ENCODE measurements around the gene ADAMTSL3. TPM values are rescaled to one million over a fixed set of nuclear protein-coding genes. Genes with fewer than 3 reads are reported as not detected.
A peak's percentile ranks its signal among the peaks of the same experiment; 100 is the strongest.
"Not testable (repeated sequence)": the region's sequence is repeated elsewhere in the genome, so short reads cannot be mapped to it uniquely, and the experiment has no call there.

The ADAMTSL3 gene
- total RNA-seq, 1 donor from 2014 or later = not detected

- H3K27me3 Mint-ChIP-seq (ENCODE audit: insufficient read depth); DNase-seq (ENCODE audit: low spot score); H3K4me1 Mint-ChIP-seq (ENCODE audit: low read depth); H3K27ac Mint-ChIP-seq; intact Hi-C loops (cut with micrococcal nuclease); H3K4me3 Mint-ChIP-seq; H3K36me3 Mint-ChIP-seq (ENCODE audit: low read depth): not testable (repeated sequence)
- peaks cover 25% of the 10 kb centered on the region for H3K9me3 Mint-ChIP-seq
Measured at GRCh38 chr15:84054544-84054943, 400.6 kb downstream of the ADAMTSL3 start.

- Mint-ChIP-seq H3K4me1 (ENCODE audit: low read depth) (no peaks in the 10 kb centered on the region), H3K9me3 (peaks cover 34% of the 10 kb centered on the region), H3K4me3 (no peak overlapping the region), H3K27me3 (ENCODE audit: insufficient read depth) (peaks cover 5% of the 10 kb centered on the region), H3K27ac (no peak overlapping the region), H3K36me3 (ENCODE audit: low read depth) (no peaks in the 10 kb centered on the region)
- intact Hi-C loops (cut with micrococcal nuclease) = no loop called here
- DNase-seq (ENCODE audit: low spot score) = no peak
Measured at GRCh38 chr15:84057714-84058331, 403.9 kb downstream of the ADAMTSL3 start.

GRCh38 chr15:84063674-84064073 is 409.8 kb downstream of the ADAMTSL3 start:
- H3K36me3 Mint-ChIP-seq (ENCODE audit: low read depth); intact Hi-C loops (cut with micrococcal nuclease); H3K4me1 Mint-ChIP-seq (ENCODE audit: low read depth); H3K27ac Mint-ChIP-seq; DNase-seq (ENCODE audit: low spot score); H3K4me3 Mint-ChIP-seq; H3K27me3 Mint-ChIP-seq (ENCODE audit: insufficient read depth): not testable (repeated sequence)
- peaks cover 33% of the 10 kb centered on the region for H3K9me3 Mint-ChIP-seq

GRCh38 chr15:84068674-84069073 is 414.8 kb downstream of the ADAMTSL3 start:
- H3K36me3 Mint-ChIP-seq (ENCODE audit: low read depth); H3K27ac Mint-ChIP-seq; H3K4me1 Mint-ChIP-seq (ENCODE audit: low read depth); H3K27me3 Mint-ChIP-seq (ENCODE audit: insufficient read depth); DNase-seq (ENCODE audit: low spot score); intact Hi-C loops (cut with micrococcal nuclease); H3K4me3 Mint-ChIP-seq: not testable (repeated sequence)
- H3K9me3 Mint-ChIP-seq = peaks cover 14% of the 10 kb centered on the region

GRCh38 chr15:84078038-84078437 is 424.1 kb downstream of the ADAMTSL3 start:
- H3K9me3 Mint-ChIP-seq; intact Hi-C loops (cut with micrococcal nuclease); H3K4me3 Mint-ChIP-seq; H3K36me3 Mint-ChIP-seq (ENCODE audit: low read depth); DNase-seq (ENCODE audit: low spot score); H3K27ac Mint-ChIP-seq; H3K4me1 Mint-ChIP-seq (ENCODE audit: low read depth): not testable (repeated sequence)
- peaks cover 37% of the 10 kb centered on the region for H3K27me3 Mint-ChIP-seq (ENCODE audit: insufficient read depth)

- H3K27ac Mint-ChIP-seq; DNase-seq (ENCODE audit: low spot score); intact Hi-C loops (cut with micrococcal nuclease); H3K9me3 Mint-ChIP-seq; H3K4me1 Mint-ChIP-seq (ENCODE audit: low read depth); H3K36me3 Mint-ChIP-seq (ENCODE audit: low read depth): not testable (repeated sequence)
- Mint-ChIP-seq H3K27me3 (ENCODE audit: insufficient read depth) (peaks cover 41% of the 10 kb centered on the region), H3K4me3 (peak overlapping the region; percentile 79)
Measured at GRCh38 chr15:84079325-84079884, 425.5 kb downstream of the ADAMTSL3 start.

- peak; percentile 42 for DNase-seq (ENCODE audit: low spot score)
- no peak overlapping the region for H3K27ac Mint-ChIP-seq
- intact Hi-C loops (cut with micrococcal nuclease) = no loop called here
- no peaks in the 10 kb centered on the region for H3K9me3 Mint-ChIP-seq
- peaks cover 41% of the 10 kb centered on the region for H3K27me3 Mint-ChIP-seq (ENCODE audit: insufficient read depth)
- no peaks in the 10 kb centered on the region for H3K36me3 Mint-ChIP-seq (ENCODE audit: low read depth)
- peak overlapping the region; percentile 79 for H3K4me3 Mint-ChIP-seq
- peaks cover 6% of the 10 kb centered on the region for H3K4me1 Mint-ChIP-seq (ENCODE audit: low read depth)
Measured at GRCh38 chr15:84079885-84080777, 426.2 kb downstream of the ADAMTSL3 start.

- peaks cover 41% of the 10 kb centered on the region for H3K27me3 Mint-ChIP-seq (ENCODE audit: insufficient read depth)
- intact Hi-C loops (cut with micrococcal nuclease); H3K4me1 Mint-ChIP-seq (ENCODE audit: low read depth): not testable (repeated sequence)
Measured at GRCh38 chr15:84080778-84081084, 426.8 kb downstream of the ADAMTSL3 start.

GRCh38 chr15:84081391-84082168 is 427.7 kb downstream of the ADAMTSL3 start:
- H3K4me1 Mint-ChIP-seq (ENCODE audit: low read depth) = peaks cover 6% of the 10 kb centered on the region
- no peaks in the 10 kb centered on the region for H3K36me3 Mint-ChIP-seq (ENCODE audit: low read depth)
- no peak for DNase-seq (ENCODE audit: low spot score)

More at GRCh38 chr15:84080778-84081084, 426.8 kb downstream of the ADAMTSL3 start:
- peak overlapping the region; percentile 79 for H3K4me3 Mint-ChIP-seq
- not testable (repeated sequence) for H3K27ac Mint-ChIP-seq; H3K9me3 Mint-ChIP-seq; DNase-seq (ENCODE audit: low spot score); H3K36me3 Mint-ChIP-seq (ENCODE audit: low read depth)

GRCh38 chr15:84082739-84083138 is 428.8 kb downstream of the ADAMTSL3 start:
- intact Hi-C loops (cut with micrococcal nuclease) = no loop called here
- Mint-ChIP-seq H3K4me3 (no peak overlapping the region), H3K27ac (no peak overlapping the region), H3K4me1 (ENCODE audit: low read depth) (peaks cover 6% of the 10 kb centered on the region), H3K27me3 (ENCODE audit: insufficient read depth) (peaks cover 36% of the 10 kb centered on the region), H3K9me3 (no peaks in the 10 kb centered on the region), H3K36me3 (ENCODE audit: low read depth) (no peaks in the 10 kb centered on the region)
- no peak for DNase-seq (ENCODE audit: low spot score)

More at GRCh38 chr15:84081391-84082168, 427.7 kb downstream of the ADAMTSL3 start:
- intact Hi-C loops (cut with micrococcal nuclease) = no loop called here
- Mint-ChIP-seq H3K27ac (no peak overlapping the region), H3K9me3 (no peaks in the 10 kb centered on the region), H3K27me3 (ENCODE audit: insufficient read depth) (peaks cover 42% of the 10 kb centered on the region), H3K4me3 (no peak overlapping the region)

- H3K36me3 Mint-ChIP-seq (ENCODE audit: low read depth); DNase-seq (ENCODE audit: low spot score); intact Hi-C loops (cut with micrococcal nuclease); H3K9me3 Mint-ChIP-seq; H3K4me3 Mint-ChIP-seq; H3K27me3 Mint-ChIP-seq (ENCODE audit: insufficient read depth); H3K27ac Mint-ChIP-seq; H3K4me1 Mint-ChIP-seq (ENCODE audit: low read depth): not testable (repeated sequence)
Measured at GRCh38 chr15:84086071-84086470, 432.1 kb downstream of the ADAMTSL3 start.

Measured in activated T-helper 1 cell treated with anti-CD3 and anti-CD28 coated beads, Interleukin-12 subunit alpha, Interleukin-12 subunit beta, Interleukin-2, Interleukin-4 antibody, amounts not matched to agents 30 ng/mL and 10 ng/mL and 1 ng/mL, durations not matched to agents 14 hours and 24 hours and 36 hours (primary cell).